GDM1 (cell line): Measurements from ENCODE around the gene PMEPA1.

Experiments
- DNase-seq: peaks from one replicate; lab custom pipeline; 2025; lab: John Stamatoyannopoulos, UW

Gene PMEPA1

DNA sequence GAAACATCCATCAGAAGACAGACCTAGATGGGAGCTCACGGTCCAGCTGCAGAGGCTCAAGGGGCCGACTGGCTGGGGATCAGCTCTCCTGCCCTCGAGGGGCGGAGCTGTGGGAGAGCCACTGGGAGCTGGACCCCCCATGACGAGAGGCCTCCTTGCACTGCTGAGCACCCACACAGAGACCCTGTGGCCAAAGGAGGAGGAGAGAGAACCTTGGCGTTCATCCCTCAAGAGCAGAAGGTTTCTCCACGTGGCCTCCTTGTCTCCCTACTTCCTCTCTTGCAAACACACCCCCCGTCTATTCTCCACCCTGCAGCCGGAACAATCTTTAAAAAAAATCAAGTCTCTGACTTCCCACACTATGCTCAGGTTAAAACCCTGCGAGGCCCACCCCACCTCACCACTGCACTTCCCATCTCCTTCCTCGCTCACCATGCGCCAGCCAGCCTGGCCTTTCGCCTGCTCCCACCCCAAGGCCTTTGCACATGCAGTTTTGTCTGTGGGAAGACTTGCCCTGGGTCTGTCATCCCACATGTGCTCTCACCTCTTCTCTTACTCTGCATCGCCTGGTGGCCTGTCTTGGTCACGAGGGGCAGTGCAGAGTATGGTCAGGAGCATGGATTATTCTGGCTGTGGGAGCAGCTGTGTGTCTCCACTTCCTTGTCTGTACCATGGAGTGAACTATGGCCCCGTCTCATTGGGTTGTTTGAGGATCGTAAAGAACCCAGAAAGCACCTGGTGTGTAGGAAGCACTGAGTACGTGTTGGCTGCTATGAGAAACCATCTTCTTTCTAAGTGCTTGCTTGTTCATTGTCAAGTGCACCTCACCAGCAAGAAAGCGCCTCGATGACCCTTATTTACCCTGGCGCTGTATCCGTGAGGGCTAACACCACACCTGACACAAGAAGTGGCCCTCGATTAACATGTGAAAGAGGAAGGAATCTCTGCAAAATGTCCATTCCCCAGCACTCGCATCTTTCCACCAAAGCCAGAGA, 32.9 kb downstream of the PMEPA1 start:
- no peak for DNase-seq

DNA sequence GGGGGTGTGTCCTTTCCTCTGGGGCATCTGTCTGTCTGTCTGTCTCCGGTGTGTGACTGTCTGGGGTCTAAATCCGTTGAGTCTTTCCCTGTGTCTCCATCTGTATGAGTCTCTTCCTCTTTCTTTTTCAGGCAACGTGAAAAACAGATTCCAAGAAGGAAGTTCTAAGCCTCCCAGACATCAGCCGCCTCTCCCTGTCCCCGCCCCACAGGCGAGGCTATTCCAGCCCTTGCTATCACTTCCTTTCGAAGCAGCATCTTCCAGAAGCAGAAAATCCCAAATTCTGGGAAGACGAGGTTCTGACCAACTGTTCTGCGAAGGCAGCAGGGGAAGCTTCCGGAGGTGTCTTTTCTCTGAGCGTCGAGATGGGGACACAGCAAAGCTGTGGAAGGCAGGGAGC, 34.0 kb downstream of the PMEPA1 start:
- no peak for DNase-seq

DNA sequence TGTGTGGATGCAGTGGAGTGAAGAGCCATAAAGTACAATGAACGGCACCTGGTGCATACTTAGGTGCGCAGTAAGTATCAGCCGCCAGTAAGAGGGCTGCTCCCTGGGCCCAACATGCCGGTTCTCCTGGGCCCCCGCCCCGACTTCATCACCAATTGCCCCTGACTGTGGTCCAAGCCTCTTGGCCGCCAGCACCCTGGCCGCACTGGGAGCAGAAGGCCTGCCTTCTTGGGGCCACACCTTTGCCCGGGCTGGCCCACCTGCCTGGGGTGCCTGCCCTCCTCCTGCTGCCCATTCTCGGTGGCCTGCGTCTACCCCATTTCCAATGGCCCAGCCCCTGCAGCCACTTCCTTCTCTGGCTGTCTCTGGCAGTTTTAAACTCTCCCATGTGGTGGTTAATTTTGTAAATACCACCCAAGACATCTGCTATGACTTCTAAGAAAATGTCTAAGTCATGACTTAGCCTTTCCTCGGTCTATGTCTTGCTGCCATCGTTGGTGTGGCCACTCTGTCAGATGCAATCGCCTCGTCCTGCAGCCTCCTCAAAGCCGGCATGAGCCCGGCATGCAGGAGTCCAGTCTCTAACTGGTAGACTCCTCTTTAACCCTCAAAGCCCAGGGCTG, 36.8 kb downstream of the PMEPA1 start:
- no peak for DNase-seq

DNA sequence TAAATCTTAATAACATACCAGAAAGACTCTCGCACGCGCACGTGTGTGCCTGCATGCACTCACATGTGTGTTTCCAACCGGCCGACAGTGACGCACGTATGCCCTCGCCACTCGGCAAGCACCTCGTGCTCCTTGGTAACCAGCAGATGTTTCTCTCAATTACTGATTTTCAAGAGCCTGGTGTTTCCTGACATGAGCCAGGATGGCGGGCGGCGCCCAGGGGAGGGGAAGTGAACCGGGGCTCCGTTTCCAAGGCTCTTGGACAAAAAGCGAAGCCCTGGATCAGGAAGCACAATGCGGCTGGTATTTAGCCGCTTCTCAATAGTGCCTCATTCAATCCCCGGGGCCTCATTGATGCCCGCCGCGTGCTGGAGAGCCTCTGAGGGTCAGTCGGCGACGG, 37.7 kb downstream of the PMEPA1 start:
- DNase-seq = no peak

DNA sequence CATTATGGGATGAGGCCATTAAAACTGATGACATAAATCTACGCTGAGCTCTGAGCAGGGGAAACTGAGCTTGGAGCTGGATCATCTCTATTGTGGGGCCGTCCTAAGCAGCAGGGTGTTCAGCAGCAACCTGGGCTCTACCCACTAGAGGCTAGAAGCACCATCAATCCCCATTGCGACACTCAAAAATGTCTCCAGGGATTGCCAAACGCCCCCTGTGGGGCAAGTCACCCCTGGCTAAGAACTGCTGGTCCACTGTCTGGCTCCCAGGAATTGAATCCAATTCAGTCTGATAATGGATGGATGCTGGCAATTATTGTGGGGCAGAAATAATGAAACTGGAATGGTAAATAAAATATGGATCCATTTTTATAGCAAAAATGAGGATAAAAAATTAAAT, 38.2 kb downstream of the PMEPA1 start:
- DNase-seq = no peak

DNA sequence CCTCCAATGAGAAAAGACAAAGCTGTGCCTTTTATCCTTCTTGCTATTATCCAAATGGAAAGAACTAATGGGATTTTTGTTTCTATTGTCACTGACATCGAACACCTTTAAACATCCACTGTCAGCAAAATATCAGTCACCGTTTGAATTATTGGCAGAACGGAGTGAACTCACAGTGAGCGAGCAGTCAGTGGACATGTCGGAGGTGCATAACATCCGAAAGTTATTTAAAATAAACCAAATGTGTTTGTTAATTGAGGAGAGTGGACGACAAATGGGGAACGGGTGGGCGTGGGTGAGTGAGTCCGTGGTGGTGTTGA, 38.8 kb downstream of the PMEPA1 start:
- DNase-seq = no peak

DNA sequence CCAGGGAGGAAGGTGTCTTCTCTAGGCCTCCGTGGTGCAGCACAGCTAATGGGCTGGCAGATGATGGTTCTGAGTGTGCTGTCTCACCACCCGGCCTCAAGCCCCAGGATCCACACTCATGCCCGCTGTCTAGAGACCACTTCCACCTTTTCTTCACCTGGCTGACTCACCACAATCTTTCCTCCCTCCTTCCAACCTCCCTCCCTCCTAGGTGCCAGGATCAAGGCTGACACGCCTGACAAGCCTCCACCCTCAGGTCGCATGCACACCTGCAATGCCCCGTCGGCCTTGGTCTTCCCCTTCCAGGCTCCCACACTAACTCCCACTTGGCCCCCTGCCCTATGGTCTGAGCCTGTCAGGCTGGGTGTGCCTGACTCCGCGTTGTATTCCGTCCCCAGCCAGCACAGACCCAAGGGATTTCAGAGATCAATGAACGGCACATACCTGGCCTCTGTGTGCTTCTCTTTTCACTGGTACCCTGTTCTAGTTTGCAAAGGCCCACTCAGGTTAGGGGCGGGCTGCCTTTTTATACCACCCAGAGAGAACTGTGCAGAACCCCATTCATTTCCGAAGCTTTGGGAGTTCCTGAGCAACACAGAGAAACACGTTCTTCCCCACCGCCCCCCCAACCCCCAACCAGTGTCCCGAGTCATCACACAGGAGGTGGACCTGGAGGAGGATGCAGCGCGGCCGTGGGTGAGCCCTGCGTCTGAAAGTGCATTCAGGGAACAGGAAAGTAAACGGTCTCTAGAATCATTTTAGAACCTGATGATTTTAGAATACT, 39.3 kb downstream of the PMEPA1 start:
- DNase-seq = no peak

DNA sequence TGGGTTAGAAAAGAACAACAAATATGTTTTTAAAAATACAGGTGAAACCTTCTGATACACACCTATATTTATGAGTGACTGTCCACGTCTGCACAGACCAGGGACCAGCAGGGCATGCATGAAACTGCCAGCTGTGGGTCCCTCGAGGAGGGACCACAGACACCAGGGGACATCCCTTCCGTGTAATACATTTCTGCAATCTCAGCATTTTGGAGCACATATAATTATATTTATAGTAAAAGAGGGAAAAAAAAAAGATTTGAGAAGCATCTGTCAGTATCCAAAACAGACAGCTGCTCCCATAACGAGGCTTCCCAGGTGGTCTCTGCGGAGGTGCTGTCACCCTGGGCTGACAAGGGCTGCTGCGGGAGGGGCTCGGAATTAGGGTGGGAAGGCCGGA, 40.2 kb downstream of the PMEPA1 start:
- DNase-seq = no peak

DNA sequence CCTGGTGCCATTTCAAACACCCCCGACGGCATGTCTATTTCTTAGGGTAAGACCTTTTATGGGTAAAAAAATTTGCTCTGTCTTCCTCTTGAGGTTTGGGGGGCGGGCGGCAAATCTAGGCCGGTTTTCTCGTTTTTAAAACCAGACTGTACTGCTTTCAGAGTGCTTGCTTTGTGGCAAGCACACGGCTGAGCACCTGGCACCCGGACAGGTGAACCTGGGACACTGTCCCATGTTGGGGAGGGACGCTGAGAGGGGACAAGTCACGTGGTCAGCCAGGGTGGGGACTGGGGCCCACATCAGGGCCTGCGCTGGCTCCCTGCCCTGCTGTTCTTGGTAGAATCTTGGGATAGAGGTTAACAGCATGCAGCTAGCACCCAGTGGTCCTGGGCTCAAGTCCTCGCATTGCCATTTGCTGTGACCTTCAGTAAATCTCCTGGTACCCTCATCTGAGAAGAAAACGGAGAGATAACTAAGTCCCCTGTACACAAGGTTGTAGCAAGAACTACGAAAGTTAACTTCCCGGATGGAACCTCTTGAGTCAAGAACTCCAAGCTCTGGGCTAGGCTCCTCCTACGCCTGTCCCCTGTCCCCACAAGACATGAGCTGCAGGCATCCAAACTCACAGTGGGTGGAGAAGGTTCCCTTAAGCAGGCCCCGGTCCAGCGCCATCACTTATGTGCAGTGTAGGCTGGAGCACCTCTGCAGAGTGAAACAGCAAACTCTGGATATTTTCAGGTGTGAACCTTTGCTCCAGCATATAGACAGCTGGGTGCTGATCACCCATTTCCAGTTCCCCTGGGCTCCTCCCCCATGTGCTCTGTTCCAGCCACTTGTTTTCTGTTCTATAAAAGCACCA, 41.7 kb downstream of the PMEPA1 start:
- no peak for DNase-seq

DNA sequence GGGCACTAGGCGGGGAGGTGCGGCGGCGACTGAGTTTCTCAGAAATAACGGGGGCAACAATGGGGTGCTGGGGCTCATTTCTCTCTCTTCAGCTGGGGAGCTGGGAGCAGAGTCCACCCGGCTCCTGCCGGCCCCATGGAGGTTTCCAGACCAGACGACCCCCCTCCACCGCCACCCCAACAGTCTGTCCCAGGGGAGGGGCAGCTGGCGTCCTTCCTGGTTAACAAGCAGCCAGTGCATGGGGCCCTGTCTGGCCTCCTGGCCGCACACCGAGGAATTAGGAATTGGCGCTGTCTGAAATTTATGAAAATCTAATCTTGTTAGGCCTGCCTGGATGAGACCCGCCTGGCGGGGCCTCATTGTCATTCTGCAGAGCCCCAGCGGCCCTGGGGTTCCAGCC, 42.4 kb downstream of the PMEPA1 start:
- DNase-seq = no peak

DNA sequence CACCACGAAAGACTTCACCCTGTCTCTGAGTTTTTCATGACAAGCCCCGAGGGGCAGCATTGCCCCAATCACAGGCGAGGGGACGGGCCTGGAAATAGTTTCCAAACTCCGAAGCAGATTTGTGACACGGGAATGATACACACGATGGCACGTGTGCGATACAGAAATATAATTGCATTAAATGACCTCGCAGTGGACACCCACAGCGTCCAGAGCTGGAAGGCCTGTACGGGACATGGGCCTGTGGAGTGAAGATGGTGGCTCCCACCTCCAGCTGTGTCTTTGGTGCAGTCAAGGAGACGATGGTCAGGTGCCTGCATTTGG, 43.0 kb downstream of the PMEPA1 start:
- DNase-seq = no peak

DNA sequence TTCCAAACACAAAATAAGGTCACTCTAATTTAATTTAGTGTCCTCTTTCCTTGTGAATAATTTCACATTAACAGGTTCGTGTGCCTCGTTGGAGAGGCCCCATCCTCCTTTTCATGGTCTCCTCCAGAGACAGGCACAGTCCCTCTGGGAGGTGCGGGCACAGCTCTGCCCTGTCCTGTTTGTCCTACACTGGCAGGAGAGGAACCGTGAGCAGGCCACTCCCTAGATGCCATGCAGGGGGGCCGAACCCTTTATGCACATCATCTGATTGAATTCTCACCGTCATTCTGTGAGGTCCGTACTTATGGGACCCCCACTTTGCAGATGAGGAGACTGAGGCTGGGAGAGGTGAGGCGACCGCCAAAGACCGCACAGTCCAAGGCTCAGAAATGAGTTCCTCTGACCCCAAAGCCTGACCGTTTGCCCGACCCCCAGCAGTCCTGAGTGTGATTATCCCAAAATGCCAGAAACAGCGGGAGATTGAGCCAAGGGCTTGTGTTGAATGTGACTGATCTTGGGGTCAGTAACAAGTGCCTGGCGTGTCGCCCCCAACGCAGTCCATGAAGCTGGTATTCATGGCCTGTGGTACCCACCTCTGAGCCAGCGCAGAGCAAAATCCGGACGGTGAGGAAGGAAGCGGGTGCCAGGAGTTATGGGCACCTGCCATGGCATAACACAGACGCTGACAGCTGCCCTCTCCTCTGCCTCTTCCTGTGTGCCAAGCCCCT, 43.5 kb downstream of the PMEPA1 start:
- no peak for DNase-seq

DNA sequence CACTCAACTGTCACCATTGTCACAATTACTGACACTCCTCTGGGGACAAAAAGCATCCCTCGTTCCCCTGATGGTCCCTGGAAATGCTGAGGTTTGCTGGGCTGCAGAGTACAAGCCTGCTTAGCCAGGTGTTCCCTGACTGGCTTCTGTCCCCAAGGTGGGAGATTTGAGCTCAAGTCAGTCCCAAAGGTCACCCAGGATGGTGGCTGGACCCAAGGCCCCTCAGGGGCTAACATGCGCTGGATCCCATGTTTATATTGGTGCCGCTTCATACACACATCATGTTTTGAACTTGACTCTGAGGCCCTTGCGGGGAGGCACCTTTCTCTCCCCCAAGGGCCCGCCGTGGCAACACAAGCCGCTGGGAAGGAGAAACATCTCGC, 44.2 kb downstream of the PMEPA1 start:
- DNase-seq = no peak

DNA sequence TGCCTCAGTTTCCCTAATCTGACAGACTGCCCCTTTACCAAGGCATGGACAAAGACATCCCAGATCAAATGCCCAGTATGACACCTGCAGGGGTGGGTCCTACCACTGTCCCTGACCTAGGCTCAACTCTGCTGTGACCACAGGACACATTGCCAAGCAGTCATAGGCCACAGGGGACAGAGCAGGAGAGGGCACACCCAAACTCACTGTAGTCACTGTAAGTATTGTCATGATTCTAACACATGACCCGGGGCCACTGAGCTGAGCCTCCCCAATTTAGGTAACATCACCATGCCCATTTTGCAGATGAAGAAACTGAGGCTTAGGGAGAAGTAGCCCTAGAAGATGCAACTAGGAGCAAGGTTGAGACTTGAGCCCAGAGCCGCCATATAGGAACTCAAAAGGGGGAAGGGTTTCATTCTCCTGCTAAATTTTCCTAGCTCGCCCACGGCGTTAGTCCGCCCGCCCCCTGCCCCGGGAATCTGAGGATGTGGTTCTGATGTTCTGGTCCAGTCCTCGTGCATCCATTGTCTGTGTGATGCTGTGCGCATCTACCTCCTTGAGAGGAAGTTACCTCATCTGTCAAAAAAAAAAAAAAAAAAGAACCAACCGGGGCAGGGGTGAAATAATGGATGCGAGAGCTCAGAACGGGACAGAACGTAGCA, 44.8 kb downstream of the PMEPA1 start:
- DNase-seq = no peak

DNA sequence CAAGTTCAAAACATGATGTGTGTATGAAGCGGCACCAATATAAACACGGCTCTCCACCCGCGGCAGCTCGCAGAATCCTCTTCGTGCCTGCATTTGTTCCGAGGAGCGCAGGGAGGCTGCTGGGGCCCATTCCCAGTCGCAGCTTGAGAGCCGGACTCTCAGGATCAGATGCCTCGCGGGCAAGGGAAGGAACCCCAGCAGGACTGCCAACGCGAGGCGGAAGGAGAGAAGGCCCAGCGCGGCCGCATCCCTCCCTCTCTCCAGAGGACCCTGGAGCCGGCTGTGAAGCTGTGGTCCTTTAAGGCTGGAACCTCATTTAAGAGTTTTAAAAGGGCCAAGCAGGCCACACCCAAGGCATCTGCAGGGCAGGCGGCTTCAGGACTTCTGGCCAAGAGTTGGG, 45.3 kb downstream of the PMEPA1 start:
- DNase-seq = no peak

DNA sequence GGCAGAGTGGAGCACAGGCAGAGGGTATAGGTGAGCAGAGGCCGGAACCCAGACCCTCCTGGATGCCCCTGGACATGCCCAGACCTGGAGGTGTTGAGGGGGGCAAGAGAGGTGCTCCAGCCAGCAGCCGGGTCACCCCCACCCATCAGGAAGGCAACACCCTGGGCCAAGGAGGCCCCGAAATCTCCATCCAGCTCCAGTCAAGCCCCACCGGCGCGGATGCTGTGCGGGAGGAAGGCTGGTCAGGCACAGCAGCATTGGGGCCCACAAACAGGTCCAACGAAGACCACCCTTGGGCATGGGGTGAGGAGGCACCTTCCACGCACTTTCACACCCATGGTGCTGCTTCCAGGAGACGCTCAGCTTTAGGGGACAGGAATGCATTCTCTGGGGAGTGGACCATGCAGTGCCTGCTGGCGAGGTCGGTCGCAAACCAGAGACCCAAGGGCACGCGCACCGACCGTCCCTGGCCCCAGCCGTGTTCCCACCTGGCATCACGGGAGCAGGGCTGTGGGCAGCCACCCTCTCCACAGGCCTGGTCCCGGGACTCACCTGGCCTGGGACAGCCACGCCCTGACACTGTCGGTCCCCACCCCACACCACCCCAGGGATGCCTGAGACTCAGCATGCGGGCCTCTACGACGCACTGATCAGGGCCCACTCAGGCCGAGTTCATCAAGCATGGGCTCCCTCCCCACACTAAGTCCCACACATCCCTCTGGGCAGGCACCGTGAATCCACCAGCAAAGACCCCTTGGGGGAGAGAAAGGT, 45.9 kb downstream of the PMEPA1 start:
- DNase-seq = no peak

DNA sequence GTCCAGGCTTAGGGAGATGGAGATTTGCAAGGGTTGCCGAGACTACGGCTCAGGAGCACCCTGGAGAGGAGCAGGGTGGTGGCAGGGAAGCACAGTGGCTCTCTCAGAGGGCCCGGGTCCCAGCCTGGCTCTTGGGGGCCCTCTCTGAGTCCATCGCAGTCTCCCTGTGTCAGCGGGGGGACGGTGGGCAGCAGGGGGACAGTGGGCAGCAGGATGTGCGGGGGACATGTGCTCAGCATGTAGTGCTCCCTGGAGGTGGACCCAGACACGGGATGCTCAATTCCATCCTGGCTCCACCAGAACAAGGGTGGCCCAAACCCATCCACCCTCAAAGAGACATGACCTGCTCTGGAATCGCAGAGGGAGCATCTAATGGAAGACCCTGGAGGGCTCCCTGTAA, 46.6 kb downstream of the PMEPA1 start:
- DNase-seq = no peak

DNA sequence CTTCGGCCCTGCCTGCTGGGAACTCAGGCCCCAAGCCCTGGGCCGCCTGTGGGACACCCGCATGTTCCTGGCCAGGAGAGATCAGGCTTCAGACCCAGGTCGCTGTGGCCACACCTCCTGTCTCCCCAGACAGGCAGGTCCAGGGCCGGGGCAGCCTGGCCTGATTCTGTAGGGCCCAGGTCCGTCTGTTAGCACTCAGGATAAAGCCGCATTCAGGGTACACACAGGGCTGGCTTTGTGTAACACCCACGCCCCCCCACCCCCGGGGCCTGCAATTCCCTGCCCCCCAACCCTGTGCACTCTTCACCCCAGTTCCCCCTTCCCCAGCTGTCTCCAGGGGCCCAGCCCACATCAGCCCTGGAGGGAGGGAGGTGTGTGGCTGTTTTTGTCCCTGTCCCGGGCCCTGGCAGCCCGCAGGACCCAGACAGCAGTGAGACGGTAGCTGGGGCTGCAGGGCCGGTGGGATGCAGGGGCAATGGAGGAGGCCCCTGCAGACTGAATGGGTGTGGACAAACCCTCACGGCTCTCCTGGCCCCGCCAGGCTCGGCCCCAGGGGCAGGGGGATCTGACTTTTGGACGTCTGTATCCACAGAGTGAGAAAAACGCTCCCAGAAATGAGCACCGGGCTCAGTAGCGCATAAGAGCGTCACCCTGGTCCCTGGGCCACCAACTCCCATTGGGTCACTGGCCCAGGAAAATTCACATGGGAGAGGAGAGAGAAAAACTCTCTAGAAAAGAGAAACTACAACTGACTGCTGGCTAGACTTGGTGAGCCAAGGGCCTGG, 47.2 kb downstream of the PMEPA1 start:
- DNase-seq = no peak

DNA sequence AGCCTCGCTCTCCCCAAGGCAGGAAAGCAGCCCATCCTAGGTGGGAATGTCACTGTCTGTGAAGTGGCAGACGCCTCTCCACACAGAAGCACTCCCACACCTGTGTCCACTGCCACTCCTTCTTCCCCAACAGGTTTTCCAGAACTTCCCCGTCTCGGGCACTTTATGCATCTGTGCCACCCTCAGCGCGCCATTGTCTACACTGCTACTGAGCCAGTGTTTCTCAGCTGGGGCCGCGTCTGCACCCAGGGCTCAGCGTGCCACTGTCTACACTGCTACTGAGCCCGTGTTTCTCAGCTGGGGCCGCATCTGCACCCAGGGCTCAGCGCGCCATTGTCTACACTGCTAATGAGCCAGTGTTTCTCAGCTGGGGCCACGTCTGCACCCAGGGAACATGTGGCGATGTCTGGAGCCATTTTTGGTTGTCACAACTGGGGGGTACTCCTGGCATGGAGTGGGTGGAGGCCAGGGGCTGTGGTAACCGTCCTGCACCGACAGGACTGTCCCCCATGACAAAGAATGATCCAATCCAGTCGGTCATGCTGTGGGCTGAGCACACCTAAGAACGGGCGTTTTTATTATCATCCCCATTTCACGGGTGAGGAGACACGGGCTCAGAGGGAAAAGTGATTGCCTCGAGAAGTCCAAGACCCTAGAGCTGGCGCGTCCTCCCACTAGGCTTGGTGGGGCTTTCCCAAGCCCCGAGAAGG, 47.9 kb downstream of the PMEPA1 start:
- no peak for DNase-seq
